HG02840 (cell line): ENCODE results near the gene MRC2.
"Not testable (repeated sequence)": the region's sequence is repeated elsewhere in the genome, so short reads cannot be mapped to it uniquely, and the experiment has no call there.

Source experiments
- ATAC-seq: cut with Tn5 transposase; IDR thresholded peaks from one replicate; pipeline ENCODE4 v1.9.1; 2021; ENCODE audit warnings: mild to moderate bottlenecking, moderate library complexity, moderate number of reproducible peaks; ENCODE audit not compliant: unreplicated experiment, low FRiP score

The MRC2 gene

DNA sequence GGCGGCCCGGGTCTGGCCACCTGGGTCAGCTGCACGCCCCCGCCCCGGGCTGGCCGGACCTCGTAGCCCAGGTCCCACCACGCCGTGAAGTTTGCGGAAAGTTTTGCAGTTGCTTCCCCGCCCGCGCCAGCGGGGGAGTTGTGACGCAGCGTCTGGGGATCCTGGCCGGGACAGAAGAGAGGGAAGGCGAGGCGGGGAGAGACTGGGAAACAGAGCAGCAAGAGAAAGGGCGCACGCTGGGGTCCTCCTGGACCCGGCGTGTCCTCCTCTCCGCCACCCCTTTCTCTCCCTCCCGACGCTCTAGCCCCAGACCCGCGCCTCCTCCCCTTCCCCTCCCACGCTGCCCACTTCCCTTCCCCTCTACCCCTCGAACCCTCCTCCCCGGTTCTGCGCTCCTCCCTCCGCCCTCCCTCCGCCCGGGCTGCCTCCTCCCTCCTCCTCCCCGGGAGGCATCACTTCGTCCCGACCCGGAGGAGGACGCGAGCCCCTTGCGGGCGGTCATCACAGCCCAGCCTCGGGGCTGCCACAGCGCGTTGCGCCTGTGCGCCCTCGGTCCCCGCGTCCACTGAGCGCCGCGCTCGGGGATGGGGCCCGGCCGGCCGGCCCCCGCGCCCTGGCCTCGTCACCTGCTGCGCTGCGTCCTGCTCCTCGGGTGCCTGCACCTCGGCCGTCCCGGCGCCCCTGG is at the start of gene MRC2:
TSS of gene MRC2 (plus strand) at position 452 of the 685 bp plus-strand sequence. CDS start at position 585, 133 bp downstream.
- ATAC-seq, result no peak

DNA sequence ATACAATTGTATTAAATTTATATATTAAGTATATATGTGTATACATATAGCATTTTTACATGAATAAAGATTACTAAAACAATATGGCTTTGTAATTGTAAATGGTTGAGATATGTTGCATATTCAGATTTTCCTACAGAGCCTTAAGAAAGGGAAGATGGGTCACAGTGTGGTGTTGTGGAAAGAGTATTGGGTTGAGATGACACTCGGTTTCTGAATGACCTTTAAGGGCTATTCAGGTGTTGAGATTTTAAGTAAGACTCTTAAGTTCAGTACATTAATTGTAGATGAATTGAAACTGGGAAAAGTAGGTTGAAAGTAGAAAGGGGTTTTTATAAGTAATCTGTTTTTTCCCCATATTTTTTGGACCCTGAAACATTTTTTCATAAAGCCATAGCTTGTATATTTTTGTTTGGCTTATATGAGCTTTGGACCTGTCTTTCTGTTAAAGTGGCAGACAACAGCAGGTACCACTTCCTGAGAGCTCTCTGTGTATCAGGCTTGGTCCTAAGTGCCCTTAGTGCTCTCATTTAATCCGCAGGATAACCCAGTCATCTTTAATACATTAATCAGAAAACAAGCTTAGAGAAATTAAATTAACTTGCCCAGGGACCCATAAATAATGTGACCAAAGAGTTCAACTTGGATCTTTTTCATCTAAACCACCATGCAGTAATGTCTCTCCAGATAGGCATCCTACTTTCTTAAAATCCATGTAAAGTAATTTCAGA is 48.5 kb upstream of the MRC2 start:
- no peak for ATAC-seq

GRCh38 chr17:62580947-62581346 is 46.5 kb upstream of the MRC2 start:
- no peak for ATAC-seq

GRCh38 chr17:62581764-62582163 is 45.7 kb upstream of the MRC2 start:
- no peak for ATAC-seq

DNA sequence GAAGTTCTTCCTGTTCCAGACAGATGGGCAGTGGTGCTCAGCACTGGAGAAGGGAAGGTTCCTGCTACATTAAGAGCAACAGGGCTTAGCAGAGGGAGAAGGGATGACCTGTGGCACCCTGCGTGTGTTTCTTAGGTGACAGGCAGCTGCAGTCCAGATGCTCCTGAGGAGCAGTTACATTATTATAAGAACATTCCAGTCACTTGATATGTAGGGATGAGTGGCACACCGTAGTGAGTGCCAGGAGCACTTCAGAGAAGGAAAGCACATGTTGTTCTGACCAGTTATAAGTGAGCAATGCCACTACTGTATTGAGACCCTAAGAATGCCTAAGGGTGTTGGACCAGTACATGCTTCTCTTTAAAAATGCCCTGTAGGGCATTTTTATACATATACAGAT is 39.9 kb upstream of the MRC2 start:
- no peak for ATAC-seq

- no peak for ATAC-seq
Measured at GRCh38 chr17:62588109-62588508, 39.4 kb upstream of the MRC2 start.

- ATAC-seq, result no peak
Measured at GRCh38 chr17:62591333-62591732, 36.1 kb upstream of the MRC2 start.

GRCh38 chr17:62591822-62592221 is 35.6 kb upstream of the MRC2 start:
- not testable (repeated sequence) for ATAC-seq

DNA sequence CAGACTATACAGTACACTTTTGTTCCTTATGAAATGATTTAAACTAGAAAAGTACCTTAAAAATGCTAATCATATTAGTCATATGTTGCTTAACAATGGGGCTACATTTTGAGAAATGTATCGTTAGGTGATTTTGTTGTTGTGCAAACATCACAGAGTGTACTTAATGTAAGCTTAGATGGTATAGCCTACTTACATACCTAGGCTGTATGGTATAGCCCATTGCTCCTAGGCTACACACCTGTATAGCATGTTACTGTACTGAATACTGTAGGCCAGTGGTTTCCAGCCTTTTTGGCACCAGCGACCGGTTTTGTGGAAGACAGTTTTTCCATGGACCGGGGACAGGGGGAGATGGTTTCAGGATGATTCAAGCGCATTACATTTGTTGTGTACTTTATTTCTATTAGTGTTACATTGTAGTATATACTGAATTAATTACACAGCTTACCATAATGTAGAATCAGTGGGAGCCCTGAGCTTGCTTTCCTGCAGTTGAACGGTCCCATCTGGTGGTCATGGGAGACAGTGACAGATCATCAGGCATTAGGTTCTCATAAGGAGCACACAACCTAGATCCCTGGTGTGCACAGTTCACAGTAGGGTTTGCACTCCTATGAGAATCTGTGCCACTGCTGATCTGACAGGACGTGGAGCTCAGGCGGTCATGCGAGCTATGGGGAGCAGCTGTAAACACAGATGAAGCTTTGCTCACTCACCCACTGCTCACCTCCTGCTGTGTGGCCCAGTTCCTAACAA is 35.0 kb upstream of the MRC2 start:
- ATAC-seq, result no peak

- no peak for ATAC-seq
Measured at GRCh38 chr17:62595484-62595883, 32.0 kb upstream of the MRC2 start.

DNA sequence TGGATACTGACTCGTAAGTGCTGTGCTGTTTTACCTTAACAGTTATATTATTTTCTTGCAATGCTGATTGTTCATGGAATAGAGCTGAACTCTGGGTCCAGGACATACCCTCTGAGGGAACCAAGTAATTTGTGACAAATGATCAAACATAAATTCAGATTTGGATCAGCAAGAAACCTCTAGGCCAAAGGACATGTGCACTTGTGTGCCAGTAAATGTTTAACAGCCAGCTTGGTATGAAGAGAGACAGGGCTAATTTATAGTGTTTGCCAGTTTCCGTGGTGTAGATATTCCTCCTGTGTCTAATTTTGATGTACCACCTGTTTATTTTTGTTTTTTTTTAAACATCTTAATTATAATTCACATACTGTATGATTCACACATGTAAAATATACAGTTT is 30.8 kb upstream of the MRC2 start:
- no peak for ATAC-seq

DNA sequence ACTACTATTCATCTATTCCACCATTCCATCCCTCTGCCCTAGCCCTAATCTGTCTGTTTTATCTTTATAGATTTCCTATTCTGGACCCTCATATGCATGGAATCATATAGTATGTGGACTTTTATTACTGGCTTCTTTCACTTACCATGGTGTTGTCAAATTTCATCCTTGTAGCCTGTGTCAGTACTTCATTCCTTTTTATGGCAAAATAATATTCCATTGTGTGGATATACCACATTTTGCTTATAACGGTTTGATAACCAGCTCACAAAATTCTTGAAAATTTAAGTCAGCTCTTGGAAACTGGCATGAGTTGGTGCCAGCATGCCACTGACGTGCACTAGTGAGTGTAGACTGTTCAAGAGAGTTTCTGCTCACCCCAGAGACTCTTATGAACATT is 30.3 kb upstream of the MRC2 start:
- no peak for ATAC-seq

DNA sequence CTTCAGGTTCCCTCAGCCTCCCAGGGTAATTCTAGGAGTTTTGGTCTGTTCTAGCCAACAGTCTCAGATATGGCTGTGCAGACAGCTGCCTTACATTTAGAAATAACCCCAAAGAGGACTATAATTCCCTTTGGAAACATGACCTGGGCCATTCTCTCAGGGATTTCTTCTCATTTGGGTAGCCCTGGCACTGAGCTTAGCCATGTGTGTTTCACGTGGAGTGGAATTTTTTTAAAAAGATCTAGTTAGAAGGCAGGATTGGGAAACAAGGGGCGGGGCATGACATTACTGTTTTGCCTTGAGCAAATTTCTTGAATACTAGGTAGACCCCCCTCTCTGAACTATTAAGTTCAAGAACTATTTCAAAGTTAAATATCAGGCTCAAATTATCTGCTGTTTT is 29.6 kb upstream of the MRC2 start:
- no peak for ATAC-seq

GRCh38 chr17:62599964-62600657 is 27.4 kb upstream of the MRC2 start:
- ATAC-seq, result no peak

DNA sequence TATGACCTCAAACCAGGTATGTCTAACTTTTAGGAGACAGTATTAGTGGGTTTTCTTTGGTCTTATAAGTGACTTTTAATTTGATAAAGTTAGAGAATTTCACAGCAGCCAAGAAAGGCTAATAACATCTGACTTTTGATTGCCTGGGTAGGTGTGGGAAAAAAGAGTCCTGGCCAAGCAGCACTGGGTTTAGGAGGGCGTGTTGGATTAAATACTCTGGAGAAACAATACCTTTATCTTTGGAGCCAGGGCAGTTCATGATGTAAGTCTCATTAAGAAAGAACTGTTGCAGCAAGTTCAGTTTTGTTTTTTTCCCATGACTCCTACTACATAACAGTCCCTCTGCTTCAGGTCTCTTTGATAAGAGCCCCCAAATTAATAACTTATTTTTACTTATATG is 26.7 kb upstream of the MRC2 start:
- ATAC-seq, result no peak

DNA sequence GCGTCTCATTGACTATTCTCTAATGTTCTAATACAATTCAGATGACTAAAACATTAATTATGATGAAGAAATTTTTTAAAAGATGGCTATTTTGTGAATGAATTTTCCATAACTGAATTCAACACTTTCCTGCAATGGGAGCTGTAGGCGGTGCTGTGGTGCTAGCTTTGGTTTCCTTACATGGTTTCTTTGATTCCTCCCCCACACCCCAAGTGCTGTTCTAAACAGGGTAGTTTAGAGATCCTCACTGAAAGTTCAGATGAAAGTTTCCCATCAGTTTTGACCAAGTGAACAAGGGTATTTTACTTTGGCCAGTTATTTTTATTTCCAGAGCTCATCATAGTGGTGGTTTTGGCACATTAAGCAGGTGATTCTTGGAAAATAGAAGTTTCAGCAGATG is 26.0 kb upstream of the MRC2 start:
- no peak for ATAC-seq

GRCh38 chr17:62603783-62604182 is 23.7 kb upstream of the MRC2 start:
- not testable (repeated sequence) for ATAC-seq

- no peak for ATAC-seq
Measured at GRCh38 chr17:62605588-62605987, 21.9 kb upstream of the MRC2 start.

GRCh38 chr17:62611292-62611691 is 16.2 kb upstream of the MRC2 start:
- no peak for ATAC-seq

DNA sequence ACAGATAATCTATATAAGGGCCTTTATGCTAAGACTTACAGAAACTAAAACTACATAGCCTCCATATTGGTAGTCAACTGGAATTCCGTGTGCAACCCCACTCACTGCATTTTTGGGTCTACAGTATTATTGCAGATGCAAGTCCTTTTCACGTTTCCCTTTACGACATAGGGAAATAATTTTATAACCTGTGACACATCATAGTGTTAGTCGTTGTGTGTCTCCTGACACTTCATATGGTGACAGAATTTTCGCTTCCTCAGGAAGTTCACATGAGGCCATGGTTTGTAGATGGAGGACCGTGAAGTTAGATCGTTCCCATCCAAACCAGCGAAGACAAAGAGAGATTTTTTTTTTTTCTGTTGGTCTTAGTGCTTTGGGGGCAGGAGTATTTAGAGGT is 15.7 kb upstream of the MRC2 start:
- no peak for ATAC-seq

GRCh38 chr17:62612289-62612688 is 15.2 kb upstream of the MRC2 start:
- ATAC-seq, result not testable (repeated sequence)
